Vagina (tissue), 2 donors: Measurements from ENCODE around the gene SLC12A2.

Source experiments
- POLR2AphosphoS5 ChIP-seq, 2 donors: sonication (generic); formaldehyde crosslinking; IDR thresholded peaks; one replicate each; pipeline ENCODE4 v1.9.0; 2017; ENCODE audit warnings: antibody characterized with exemption in 2 of 2, mild to moderate bottlenecking in 2 of 2, low read depth in 1 of 2; ENCODE audit not compliant: insufficient read depth in 1 of 2
- TF ChIP-seq, protein P1 (sequence below), 3 experiments: fragments of 450-650 bp in 2 of 3; fragments of 200-600 bp in 1 of 3; sonication (generic) in 1 of 3; IDR thresholded peaks; one replicate each; pipeline ENCODE4 v1.5.1; 2017 to 2019; ENCODE audit warnings: antibody characterized with exemption in 3 of 3, mild to moderate bottlenecking in 2 of 3, moderate library complexity in 2 of 3

DNA sequence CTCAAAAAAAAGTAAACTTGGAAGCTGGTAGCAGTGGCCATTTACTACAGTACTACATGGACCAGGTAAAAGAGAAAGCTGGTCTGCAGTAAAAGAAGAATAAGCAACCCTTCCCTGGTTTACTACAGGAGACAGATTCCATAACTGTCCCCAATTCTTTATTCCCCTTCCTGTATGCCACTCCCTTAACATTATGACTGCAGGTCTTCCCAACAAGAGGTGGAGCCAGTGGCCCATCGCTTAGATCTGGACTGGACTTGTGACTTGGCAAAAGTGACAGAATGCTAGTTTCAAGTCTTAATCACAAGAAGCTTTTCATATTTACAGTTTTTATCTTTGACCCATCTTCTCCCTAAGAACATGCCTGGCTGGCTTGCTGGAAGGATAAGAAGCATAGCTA, 42.6 kb upstream of the SLC12A2 start:
- TF ChIP-seq, protein P1, sequence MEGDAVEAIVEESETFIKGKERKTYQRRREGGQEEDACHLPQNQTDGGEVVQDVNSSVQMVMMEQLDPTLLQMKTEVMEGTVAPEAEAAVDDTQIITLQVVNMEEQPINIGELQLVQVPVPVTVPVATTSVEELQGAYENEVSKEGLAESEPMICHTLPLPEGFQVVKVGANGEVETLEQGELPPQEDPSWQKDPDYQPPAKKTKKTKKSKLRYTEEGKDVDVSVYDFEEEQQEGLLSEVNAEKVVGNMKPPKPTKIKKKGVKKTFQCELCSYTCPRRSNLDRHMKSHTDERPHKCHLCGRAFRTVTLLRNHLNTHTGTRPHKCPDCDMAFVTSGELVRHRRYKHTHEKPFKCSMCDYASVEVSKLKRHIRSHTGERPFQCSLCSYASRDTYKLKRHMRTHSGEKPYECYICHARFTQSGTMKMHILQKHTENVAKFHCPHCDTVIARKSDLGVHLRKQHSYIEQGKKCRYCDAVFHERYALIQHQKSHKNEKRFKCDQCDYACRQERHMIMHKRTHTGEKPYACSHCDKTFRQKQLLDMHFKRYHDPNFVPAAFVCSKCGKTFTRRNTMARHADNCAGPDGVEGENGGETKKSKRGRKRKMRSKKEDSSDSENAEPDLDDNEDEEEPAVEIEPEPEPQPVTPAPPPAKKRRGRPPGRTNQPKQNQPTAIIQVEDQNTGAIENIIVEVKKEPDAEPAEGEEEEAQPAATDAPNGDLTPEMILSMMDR (IDR thresholded peaks at IDR 0.05), result no peak
- no peak for TF ChIP-seq POLR2AphosphoS5 (IDR thresholded peaks at IDR 0.05; ENCODE audit: insufficient read depth in 1 of 2, low read depth in 1 of 2)
